AG04449 (cell line): Measurements from ENCODE around the gene ATG7.

ENCODE experiments used
- CTCF ChIA-PET: fragments of 350-600 bp; formaldehyde crosslinking; extraction: SDS; loops from one replicate; lab custom pipeline; 2021; ENCODE audit warnings: antibody characterized with exemption; lab: Yijun Ruan, JAX
- POLR2A ChIA-PET: fragments of 400-600, 350-600 bp; formaldehyde crosslinking; extraction: SDS; loops from one replicate; lab custom pipeline; 2020; ENCODE audit warnings: antibody characterized with exemption, inconsistent platforms; lab: Yijun Ruan, JAX
- DNase-seq: peaks from one replicate; pipeline ENCODE4 v3.0.0-alpha.2; 2010; ENCODE audit warnings: low read depth, low spot score
- H3K4me3 ChIP-seq: 2 replicates; pipeline ENCODE4 v1.5.1; 2011; ENCODE audit warnings: low read depth, mild to moderate bottlenecking, control low read depth, low read length
- TF ChIP-seq, protein P1 (sequence below): IDR thresholded peaks from one replicate; pipeline ENCODE4 v1.5.1; 2011; ENCODE audit warnings: mild to moderate bottlenecking, moderate library complexity, low read length, control low read depth, inconsistent platforms; ENCODE audit not compliant: insufficient read depth; ENCODE audit errors: missing control alignments

ATG7 gene, protein sequence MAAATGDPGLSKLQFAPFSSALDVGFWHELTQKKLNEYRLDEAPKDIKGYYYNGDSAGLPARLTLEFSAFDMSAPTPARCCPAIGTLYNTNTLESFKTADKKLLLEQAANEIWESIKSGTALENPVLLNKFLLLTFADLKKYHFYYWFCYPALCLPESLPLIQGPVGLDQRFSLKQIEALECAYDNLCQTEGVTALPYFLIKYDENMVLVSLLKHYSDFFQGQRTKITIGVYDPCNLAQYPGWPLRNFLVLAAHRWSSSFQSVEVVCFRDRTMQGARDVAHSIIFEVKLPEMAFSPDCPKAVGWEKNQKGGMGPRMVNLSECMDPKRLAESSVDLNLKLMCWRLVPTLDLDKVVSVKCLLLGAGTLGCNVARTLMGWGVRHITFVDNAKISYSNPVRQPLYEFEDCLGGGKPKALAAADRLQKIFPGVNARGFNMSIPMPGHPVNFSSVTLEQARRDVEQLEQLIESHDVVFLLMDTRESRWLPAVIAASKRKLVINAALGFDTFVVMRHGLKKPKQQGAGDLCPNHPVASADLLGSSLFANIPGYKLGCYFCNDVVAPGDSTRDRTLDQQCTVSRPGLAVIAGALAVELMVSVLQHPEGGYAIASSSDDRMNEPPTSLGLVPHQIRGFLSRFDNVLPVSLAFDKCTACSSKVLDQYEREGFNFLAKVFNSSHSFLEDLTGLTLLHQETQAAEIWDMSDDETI

DNA sequence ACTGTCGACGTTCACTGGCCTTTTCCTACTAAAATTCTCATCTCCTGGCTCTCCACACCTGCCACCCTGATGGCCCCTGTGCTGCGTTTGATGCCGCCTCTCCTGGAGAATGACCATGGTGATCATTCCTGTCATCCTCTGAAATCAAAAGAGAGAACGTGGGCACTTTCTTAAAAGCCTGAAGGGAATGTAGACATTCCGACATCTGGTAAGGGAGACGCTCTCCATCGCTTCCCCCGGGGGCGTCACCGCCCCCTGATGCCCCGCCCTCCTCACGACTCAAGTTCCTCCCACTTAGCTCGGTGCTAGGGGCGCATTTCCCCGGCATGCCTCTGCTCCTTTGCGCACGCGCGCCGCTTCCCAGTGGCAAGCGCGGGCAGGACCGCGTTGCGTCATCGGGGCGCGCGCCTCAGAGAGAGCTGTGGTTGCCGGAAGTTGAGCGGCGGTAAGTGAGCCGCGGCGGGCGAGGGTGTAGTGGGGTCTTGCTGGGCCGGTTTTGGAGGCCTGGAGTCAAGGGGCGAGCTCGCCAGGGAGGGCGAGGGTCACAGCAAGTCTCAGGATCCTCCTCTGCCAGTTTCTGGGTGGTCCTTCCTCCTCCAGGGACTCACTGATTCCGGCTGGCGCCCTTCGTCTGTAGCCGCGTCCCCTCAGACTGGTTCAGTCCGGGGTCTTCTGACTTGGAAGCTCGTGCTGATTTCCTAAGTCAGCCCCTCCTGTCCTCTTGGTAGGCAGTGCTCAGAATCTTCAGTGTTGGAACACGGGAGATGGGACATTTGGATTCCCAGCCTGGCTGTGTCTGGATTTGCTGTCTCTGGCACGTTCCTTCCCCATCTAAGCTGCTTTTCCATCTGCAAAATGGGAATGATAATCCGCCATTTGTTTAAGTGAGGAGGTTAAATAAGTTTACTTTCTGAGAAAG lies at the start of gene ATG7:
TSS of gene ATG7 (plus strand) at position 412 of the 919 bp plus-strand sequence. CDS start 26,299 bp downstream, outside the sequence.
- POLR2A ChIA-PET: interaction anchor here (0.7 to 1.5 kb wide), 5 partner anchors 10 to 71 kb away, joined by 3 to 13 read pairs (median 3); no protein-coding TSS in a partner anchor
- TF ChIP-seq, protein P1, sequence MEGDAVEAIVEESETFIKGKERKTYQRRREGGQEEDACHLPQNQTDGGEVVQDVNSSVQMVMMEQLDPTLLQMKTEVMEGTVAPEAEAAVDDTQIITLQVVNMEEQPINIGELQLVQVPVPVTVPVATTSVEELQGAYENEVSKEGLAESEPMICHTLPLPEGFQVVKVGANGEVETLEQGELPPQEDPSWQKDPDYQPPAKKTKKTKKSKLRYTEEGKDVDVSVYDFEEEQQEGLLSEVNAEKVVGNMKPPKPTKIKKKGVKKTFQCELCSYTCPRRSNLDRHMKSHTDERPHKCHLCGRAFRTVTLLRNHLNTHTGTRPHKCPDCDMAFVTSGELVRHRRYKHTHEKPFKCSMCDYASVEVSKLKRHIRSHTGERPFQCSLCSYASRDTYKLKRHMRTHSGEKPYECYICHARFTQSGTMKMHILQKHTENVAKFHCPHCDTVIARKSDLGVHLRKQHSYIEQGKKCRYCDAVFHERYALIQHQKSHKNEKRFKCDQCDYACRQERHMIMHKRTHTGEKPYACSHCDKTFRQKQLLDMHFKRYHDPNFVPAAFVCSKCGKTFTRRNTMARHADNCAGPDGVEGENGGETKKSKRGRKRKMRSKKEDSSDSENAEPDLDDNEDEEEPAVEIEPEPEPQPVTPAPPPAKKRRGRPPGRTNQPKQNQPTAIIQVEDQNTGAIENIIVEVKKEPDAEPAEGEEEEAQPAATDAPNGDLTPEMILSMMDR: peak; percentile 18
- peak; percentile 65 for DNase-seq
- peak within 1 kb of the TSS; percentile 98 for H3K4me3 ChIP-seq
- CTCF ChIA-PET: interaction anchor here (0.7 to 2.1 kb wide), 11 partner anchors 10 to 211 kb away, joined by 3 to 14 read pairs (median 4); no protein-coding TSS in a partner anchor

DNA sequence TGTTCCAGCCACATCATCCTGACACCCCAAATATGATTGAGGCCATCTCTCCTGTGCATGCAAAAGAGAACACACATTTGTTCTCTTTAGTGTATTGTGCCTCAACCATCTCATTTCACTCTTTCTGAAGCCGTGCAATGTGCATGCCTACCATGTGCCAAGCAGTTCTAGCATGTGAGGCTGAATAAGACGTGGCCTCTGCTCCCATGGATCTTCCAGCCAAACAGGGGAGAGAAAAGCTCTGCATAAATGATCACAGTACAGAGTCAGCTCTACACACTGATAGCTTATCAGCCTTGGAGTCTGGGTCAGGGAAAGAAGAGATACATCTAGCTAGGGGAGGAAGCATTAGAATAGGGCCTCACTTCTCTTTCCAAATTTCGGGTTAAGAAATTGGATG lies 48.2 kb upstream of the ATG7 start:
- POLR2A ChIA-PET: no interaction called here
- TF ChIP-seq, protein P1: no peak
- CTCF ChIA-PET: interaction anchor here (0.6 to 1.5 kb wide), 5 partner anchors 9 to 164 kb away, joined by 3 to 6 read pairs (median 4); no protein-coding TSS in a partner anchor
- H3K4me3 ChIP-seq: no peak overlapping the region
- DNase-seq: no peak

DNA sequence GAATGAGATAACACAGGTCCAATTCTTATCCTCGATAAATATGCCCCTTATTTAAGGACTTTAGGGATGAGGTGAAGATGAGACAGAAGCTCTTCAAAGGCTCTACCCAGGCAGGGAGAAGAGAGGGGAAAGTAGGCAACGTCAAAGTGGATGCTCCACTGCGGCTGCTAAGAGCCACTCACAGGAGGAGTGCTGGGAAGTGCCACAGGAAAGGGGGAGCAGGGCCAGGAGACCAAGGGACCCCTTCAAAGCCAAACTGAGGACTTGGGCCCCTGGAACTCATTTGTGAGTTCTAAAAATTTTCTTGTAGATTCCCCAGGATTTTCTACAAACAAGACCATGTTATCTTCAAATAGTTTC lies 47.3 kb upstream of the ATG7 start:
- ChIA-PET POLR2A (no interaction called here), CTCF (interaction anchor here (1.0 to 3.8 kb wide), 5 partner anchors 9 to 164 kb away, joined by 3 to 12 read pairs (median 4); no protein-coding TSS in a partner anchor)
- DNase-seq: no peak
- no peak overlapping the region for H3K4me3 ChIP-seq
- TF ChIP-seq, protein P1: no peak

DNA sequence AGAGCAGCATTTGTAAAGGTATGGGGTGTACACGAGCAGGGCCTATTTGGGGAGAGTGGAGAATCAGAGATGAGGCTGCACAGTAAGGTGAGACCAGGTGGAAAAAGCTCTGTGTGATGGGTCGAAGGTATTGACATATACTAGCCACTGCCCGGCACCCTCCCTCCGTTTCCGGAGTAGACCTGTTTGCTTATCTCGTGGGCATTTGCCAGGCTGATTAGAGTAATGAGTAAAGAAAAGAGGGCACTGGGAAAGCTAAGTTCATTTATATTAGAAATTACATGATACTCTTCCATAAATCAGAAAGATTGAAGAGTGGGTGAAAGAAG lies 46.2 kb upstream of the ATG7 start:
- TF ChIP-seq, protein P1: no peak
- POLR2A ChIA-PET: no interaction called here
- H3K4me3 ChIP-seq: no peak overlapping the region
- CTCF ChIA-PET: interaction anchor here (1.1 to 3.8 kb wide), 3 partner anchors 10 to 166 kb away, joined by 3 to 12 read pairs (median 4); partner anchors contain the start of gene HRH1
- DNase-seq: no peak

DNA sequence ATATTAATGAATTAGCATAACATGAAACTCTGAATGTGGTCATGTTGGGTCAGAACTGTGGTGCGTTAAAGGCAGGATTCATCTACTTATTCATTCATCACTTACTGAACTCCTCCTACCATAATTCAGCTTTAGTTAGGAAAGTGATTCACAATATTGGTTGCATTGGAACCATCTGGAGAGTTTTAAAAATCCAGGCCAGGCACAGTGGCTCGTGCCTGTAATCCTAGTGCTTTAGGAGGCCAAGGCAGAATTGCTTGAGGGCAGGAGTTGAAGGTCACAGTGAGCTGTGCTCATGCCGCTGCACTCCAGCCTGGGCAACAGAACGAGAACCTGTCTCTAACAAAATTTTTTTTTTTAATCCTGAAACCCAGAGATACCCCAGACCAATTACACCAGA lies 44.2 kb upstream of the ATG7 start:
- no peak for DNase-seq
- H3K4me3 ChIP-seq: no peak overlapping the region
- ChIA-PET POLR2A (no interaction called here), CTCF (interaction anchor here (1.5 to 3.8 kb wide), 3 partner anchors 8 to 107 kb away, joined by 4 to 12 read pairs (median 5); no protein-coding TSS in a partner anchor)
- TF ChIP-seq, protein P1: no peak
